A549 (cell line): Measurements from ENCODE around the gene RALGDS. TPM values are rescaled to one million over a fixed set of nuclear protein-coding genes. Genes with fewer than 3 reads are reported as not detected.

Experiments used
- ATAC-seq, 2 experiments: fragments of 200-7000 bp in 1 of 2; fragments of >200 bp in 1 of 2; cut with Nextera tagmentation in 1 of 2; cut with Tn5 transposase in 1 of 2; 3 replicates each; pipeline versions ENCODE4 v1.8.0 to v1.9.1; 2018 to 2020; ENCODE audit warnings: mild to moderate bottlenecking in 1 of 2, moderate library complexity in 1 of 2
- CTCF ChIA-PET: fragments of 300-600 bp; sonication (Branson Sonifier 250); formaldehyde crosslinking; extraction: SDS; loops from one replicate; lab custom pipeline; 2021; ENCODE audit warnings: antibody characterized with exemption, inconsistent platforms; lab: Yijun Ruan, JAX
- POLR2A ChIA-PET: fragments of 350-600 bp; formaldehyde crosslinking; extraction: SDS; loops from one replicate; lab custom pipeline; 2021; ENCODE audit warnings: antibody characterized with exemption, inconsistent platforms; lab: Yijun Ruan, JAX
- DNase-seq, 2 experiments: peaks; one replicate each; pipeline versions ENCODE4 v3.0.0 to v3.0.0-alpha.2; 2011 to 2016; ENCODE audit warnings: low read depth in 1 of 2, low spot score in 1 of 2
- FAIRE-seq: peaks from 2 replicates; lab custom pipeline; 2011; peaks lifted over from hg19 to GRCh38; lab: Jason Lieb, UNC
- H3K27ac ChIP-seq, 2 experiments: fragments of >200 bp; sonication (Bioruptor Twin); formaldehyde crosslinking; 3 replicates each; pipeline ENCODE4 v1.5.1; 2016 to 2017
- H3K4me1 ChIP-seq: fragments of >200 bp; sonication (Bioruptor Twin); formaldehyde crosslinking; 3 replicates; pipeline ENCODE4 v1.6.1; 2016
- H3K4me2 ChIP-seq: fragments of >200 bp; sonication (Bioruptor Twin); formaldehyde crosslinking; 3 replicates; pipeline ENCODE4 v1.6.1; 2016
- H3K4me3 ChIP-seq: fragments of >200 bp; sonication (Bioruptor Twin); formaldehyde crosslinking; 3 replicates; pipeline ENCODE4 v1.5.1; 2016
- H3K9me3 ChIP-seq: fragments of >200 bp; sonication (Bioruptor Twin); formaldehyde crosslinking; 3 replicates; pipeline ENCODE4 v1.6.1; 2016
- CBX8 ChIP-seq: fragments of 200-600 bp; sonication (generic); IDR thresholded peaks from 2 replicates; pipeline ENCODE4 v1.6.1; 2016
- CEBPB ChIP-seq, 2 experiments: fragments of >200 bp in 1 of 2; sonication (Bioruptor Twin) in 1 of 2; formaldehyde crosslinking in 1 of 2; IDR thresholded peaks; 2 replicates each; pipeline ENCODE4 v1.6.1; 2012 to 2016
- CHD2 ChIP-seq: fragments of 150-350 bp; IDR thresholded peaks from 2 replicates; pipeline ENCODE4 v1.6.1; 2014; ENCODE audit warnings: low read length; ENCODE audit not compliant: partially characterized antibody
- CHD4 ChIP-seq: fragments of 200-600 bp; sonication (generic); IDR thresholded peaks from 2 replicates; pipeline ENCODE4 v1.6.1; 2016; ENCODE audit warnings: antibody characterized with exemption, mild to moderate bottlenecking, borderline replicate concordance
- EHF ChIP-seq: fragments of 250-450 bp; sonication (Bioruptor Pico); IDR thresholded peaks from 2 replicates; pipeline ENCODE4 v1.5.0; 2020; ENCODE audit warnings: mild to moderate bottlenecking
- EP300 ChIP-seq, 2 experiments: fragments of >200 bp; sonication (Bioruptor Twin); formaldehyde crosslinking; IDR thresholded peaks; 2 replicates in 1 of 2; 3 replicates in 1 of 2; pipeline ENCODE4 v1.6.1; 2016 to 2017
- FOXS1 ChIP-seq: fragments of 250-450 bp; sonication (Bioruptor Pico); IDR thresholded peaks from 2 replicates; pipeline ENCODE4 v1.5.0; 2020; ENCODE audit warnings: mild to moderate bottlenecking, moderate library complexity
- HEYL ChIP-seq: fragments of 250-450 bp; sonication (Bioruptor Pico); IDR thresholded peaks from 2 replicates; pipeline ENCODE4 v1.8.0; 2021; ENCODE audit warnings: mild to moderate bottlenecking, moderate library complexity
- HOXA7 ChIP-seq: fragments of 250-450 bp; sonication (Bioruptor Pico); IDR thresholded peaks from 2 replicates; pipeline ENCODE4 v1.5.0; 2020; ENCODE audit warnings: mild to moderate bottlenecking, moderate library complexity
- JUN ChIP-seq, 2 experiments: fragments of >200 bp; sonication (Bioruptor Twin); formaldehyde crosslinking; IDR thresholded peaks; 2 replicates in 1 of 2; 3 replicates in 1 of 2; pipeline ENCODE4 v1.6.1; 2016 to 2017
- KDM1A ChIP-seq: fragments of 200-600 bp; sonication (generic); IDR thresholded peaks from 2 replicates; pipeline ENCODE4 v1.6.1; 2016; ENCODE audit warnings: low read depth, mild to moderate bottlenecking
- MAZ ChIP-seq: fragments of 150-350 bp; IDR thresholded peaks from 2 replicates; pipeline ENCODE4 v1.6.1; 2014; ENCODE audit warnings: antibody characterized with exemption, low read depth, low read length, borderline replicate concordance
- NPAS2 ChIP-seq: fragments of 250-450 bp; sonication (Bioruptor Pico); IDR thresholded peaks from 2 replicates; pipeline ENCODE4 v1.8.0; 2022; ENCODE audit warnings: mild to moderate bottlenecking, moderate library complexity, borderline replicate concordance
- POLR2A ChIP-seq: IDR thresholded peaks from 2 replicates; pipeline ENCODE4 v1.6.1; 2012; ENCODE audit warnings: mild to moderate bottlenecking, low read length
- RARB ChIP-seq: fragments of 250-450 bp; sonication (Bioruptor Pico); IDR thresholded peaks from 2 replicates; pipeline ENCODE4 v1.8.0; 2021; ENCODE audit warnings: mild to moderate bottlenecking, moderate library complexity
- RFX5 ChIP-seq: fragments of 450-650 bp; IDR thresholded peaks from 2 replicates; pipeline ENCODE4 v1.7.1; 2014; ENCODE audit warnings: antibody characterized with exemption, mild to moderate bottlenecking, moderate library complexity
- RNF2 ChIP-seq: fragments of 200-600 bp; sonication (generic); IDR thresholded peaks from 2 replicates; pipeline ENCODE4 v1.6.1; 2016; ENCODE audit warnings: low read depth, mild to moderate bottlenecking, antibody characterized with exemption, moderate library complexity, borderline replicate concordance
- SREBF2 ChIP-seq: fragments of 450-650 bp; IDR thresholded peaks from 2 replicates; pipeline ENCODE4 v1.6.1; 2014; ENCODE audit warnings: mild to moderate bottlenecking, moderate library complexity
- TFCP2L1 ChIP-seq: fragments of 250-450 bp; sonication (Bioruptor Pico); IDR thresholded peaks from 2 replicates; pipeline ENCODE4 v1.5.0; 2021; ENCODE audit warnings: mild to moderate bottlenecking
- ZFP36 ChIP-seq: fragments of 450-650 bp; IDR thresholded peaks from 2 replicates; pipeline ENCODE4 v1.6.1; 2014; ENCODE audit warnings: borderline replicate concordance; ENCODE audit not compliant: partially characterized antibody
- ZNF302 ChIP-seq: fragments of 250-450 bp; sonication (Bioruptor Pico); IDR thresholded peaks from 2 replicates; pipeline ENCODE4 v1.9.0; 2021; ENCODE audit warnings: inconsistent platforms, mild to moderate bottlenecking, moderate library complexity
- WGBS: methylation state at CpG from one replicate; pipeline ENCODE4 v1.1.6; 2017; ENCODE audit errors: missing lambda C conversion rate; 5-methylcytosine and 5-hydroxymethylcytosine counted together
- polyA plus RNA-seq, 4 experiments: library from polyadenylated mRNA; depleted of rRNA in 3 of 4; stranded (reverse); fragments of >200 nt; fragmentation: RNase III in 1 of 4; extraction: RNeasy Plus Mini Kit Qiagen cat#74134 plus additional on column Dnase treatment in 1 of 4; gene quantifications; 2 replicates in 3 of 4; 3 replicates in 1 of 4; pipeline ENCODE4 v1.2.3, GENCODE V29; 2011 to 2017
- TF ChIP-seq, protein P1 (sequence below): fragments of >200 bp; sonication (Bioruptor Twin); formaldehyde crosslinking; IDR thresholded peaks from 2 replicates; pipeline ENCODE4 v1.6.1; 2016
- TF ChIP-seq, protein P2 (sequence below): fragments of >200 bp; sonication (Bioruptor Twin); formaldehyde crosslinking; IDR thresholded peaks from 3 replicates; pipeline ENCODE4 v1.5.1; 2016
- TF ChIP-seq, protein P3 (sequence below): IDR thresholded peaks from 2 replicates; pipeline ENCODE4 v1.6.1; 2012
- TF ChIP-seq, protein P4 (sequence below): fragments of 450-650 bp; IDR thresholded peaks from 2 replicates; pipeline ENCODE4 v1.6.1; 2014; ENCODE audit warnings: antibody characterized with exemption
- TF ChIP-seq, protein P5 (sequence below): fragments of >200 bp; sonication (Bioruptor Twin); formaldehyde crosslinking; IDR thresholded peaks from 3 replicates; pipeline ENCODE4 v1.6.1; 2016

The RALGDS gene
- polyA plus RNA-seq, 2 of the 4 experiments (the other 2 are of a cell fraction) = 8.9 to 12.1 TPM

DNA sequence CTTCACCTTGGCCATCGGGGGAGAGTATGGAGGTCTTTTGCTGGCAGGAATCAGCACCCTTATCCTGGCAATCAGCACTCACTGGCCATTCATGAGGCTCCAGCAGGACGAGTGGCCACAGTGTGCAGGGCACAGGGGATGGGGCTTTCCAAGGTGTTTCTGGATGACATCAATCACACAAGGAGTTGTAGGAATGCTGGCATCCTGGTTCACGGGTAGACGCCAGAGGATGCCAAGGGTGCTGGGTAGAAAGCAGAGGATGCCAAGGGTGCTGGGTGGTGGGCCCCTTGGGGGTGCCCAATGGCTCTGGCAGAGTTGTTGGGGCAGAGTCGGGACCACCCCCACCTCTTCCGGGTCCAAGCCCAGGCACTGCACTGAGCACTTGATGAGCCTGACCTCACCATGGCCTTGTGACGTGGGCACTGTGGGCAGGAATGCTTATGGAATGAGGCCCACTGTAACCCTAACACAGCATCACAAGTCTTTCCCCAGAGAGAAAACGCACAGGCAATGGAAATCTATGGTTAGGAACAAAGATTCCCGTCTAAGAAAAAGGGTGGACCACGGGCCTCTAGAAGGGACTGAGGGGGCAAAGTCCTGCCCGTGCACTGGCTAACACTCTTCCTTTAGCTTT is 30.2 kb downstream of the RALGDS start:
- H3K4me2 ChIP-seq = no peak overlapping the region
- FAIRE-seq = no peak
- ChIA-PET CTCF (interaction anchor here (0.6 to 5.2 kb wide), 4 partner anchors 11 to 1022 kb away, joined by 4 to 39 read pairs (median 6); no protein-coding TSS in a partner anchor), POLR2A (no interaction called here)
- WGBS = 57% methylated on average over 9 of the region's 11 CpGs
- no peak; a peak in 1 of 6 replicates for ATAC-seq
- no peak for DNase-seq
- H3K9me3 ChIP-seq = peaks cover 12% of the 10 kb centered on the region
- no peak overlapping the region for H3K4me3 ChIP-seq
- TF ChIP-seq CHD2 (no peak), TFCP2L1 (CRISPR knock-in tag) (no peak), CHD4 (no peak), RARB (CRISPR knock-in tag) (no peak), JUN (IDR thresholded peaks at IDR 0.05) (no peak), RFX5 (no peak), MAZ (no peak), EHF (CRISPR knock-in tag) (no peak), CEBPB (IDR thresholded peaks at IDR 0.05) (no peak), KDM1A (no peak), NPAS2 (CRISPR knock-in tag) (no peak), POLR2A (no peak)
- TF ChIP-seq, protein P1, sequence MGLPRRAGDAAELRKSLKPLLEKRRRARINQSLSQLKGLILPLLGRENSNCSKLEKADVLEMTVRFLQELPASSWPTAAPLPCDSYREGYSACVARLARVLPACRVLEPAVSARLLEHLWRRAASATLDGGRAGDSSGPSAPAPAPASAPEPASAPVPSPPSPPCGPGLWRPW = no peak
- TF ChIP-seq, protein P2, sequence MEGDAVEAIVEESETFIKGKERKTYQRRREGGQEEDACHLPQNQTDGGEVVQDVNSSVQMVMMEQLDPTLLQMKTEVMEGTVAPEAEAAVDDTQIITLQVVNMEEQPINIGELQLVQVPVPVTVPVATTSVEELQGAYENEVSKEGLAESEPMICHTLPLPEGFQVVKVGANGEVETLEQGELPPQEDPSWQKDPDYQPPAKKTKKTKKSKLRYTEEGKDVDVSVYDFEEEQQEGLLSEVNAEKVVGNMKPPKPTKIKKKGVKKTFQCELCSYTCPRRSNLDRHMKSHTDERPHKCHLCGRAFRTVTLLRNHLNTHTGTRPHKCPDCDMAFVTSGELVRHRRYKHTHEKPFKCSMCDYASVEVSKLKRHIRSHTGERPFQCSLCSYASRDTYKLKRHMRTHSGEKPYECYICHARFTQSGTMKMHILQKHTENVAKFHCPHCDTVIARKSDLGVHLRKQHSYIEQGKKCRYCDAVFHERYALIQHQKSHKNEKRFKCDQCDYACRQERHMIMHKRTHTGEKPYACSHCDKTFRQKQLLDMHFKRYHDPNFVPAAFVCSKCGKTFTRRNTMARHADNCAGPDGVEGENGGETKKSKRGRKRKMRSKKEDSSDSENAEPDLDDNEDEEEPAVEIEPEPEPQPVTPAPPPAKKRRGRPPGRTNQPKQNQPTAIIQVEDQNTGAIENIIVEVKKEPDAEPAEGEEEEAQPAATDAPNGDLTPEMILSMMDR = no peak
- H3K4me1 ChIP-seq = no peaks in the 10 kb centered on the region
- no peak overlapping the region for H3K27ac ChIP-seq

DNA sequence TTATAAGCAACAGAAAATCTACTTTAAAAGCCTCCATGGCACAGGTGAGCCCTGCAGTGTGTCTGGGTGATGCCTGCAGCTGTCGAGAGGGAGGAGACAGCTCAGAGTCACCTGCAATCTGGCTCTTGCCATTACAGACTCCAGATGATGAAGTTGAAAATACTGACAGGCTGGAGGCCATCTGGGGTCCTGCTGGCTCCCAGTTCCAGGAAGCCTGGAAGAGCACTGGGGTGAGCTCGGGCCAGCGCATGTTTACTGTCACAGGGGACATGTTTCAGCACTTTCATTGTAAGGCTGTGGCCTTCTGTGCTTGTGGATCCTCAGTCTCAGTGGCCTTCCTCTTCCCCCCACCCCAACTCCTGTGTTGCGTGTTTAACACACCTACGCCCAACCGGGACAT is 30.9 kb downstream of the RALGDS start:
- ATAC-seq (no peak), DNase-seq (no peak), FAIRE-seq (no peak)
- TF ChIP-seq EP300 (IDR thresholded peaks at IDR 0.05) = no peak
- no peak for TF ChIP-seq FOXS1
- no peak for TF ChIP-seq RNF2
- no peak for TF ChIP-seq RARB (CRISPR knock-in tag)
- TF ChIP-seq, protein P3, sequence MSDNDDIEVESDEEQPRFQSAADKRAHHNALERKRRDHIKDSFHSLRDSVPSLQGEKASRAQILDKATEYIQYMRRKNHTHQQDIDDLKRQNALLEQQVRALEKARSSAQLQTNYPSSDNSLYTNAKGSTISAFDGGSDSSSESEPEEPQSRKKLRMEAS = no peak
- no peak for TF ChIP-seq HOXA7
- TF ChIP-seq, protein P1 = no peak
- TF ChIP-seq ZFP36 = no peak
- TF ChIP-seq CHD2 = no peak
- TF ChIP-seq, protein P4, sequence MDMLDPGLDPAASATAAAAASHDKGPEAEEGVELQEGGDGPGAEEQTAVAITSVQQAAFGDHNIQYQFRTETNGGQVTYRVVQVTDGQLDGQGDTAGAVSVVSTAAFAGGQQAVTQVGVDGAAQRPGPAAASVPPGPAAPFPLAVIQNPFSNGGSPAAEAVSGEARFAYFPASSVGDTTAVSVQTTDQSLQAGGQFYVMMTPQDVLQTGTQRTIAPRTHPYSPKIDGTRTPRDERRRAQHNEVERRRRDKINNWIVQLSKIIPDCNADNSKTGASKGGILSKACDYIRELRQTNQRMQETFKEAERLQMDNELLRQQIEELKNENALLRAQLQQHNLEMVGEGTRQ = no peak
- TF ChIP-seq HEYL (CRISPR knock-in tag) = no peak
- no peak for TF ChIP-seq ZNF302 (CRISPR knock-in tag)
- TF ChIP-seq SREBF2 = no peak
- TF ChIP-seq CBX8 = no peak
- TF ChIP-seq, protein P5, sequence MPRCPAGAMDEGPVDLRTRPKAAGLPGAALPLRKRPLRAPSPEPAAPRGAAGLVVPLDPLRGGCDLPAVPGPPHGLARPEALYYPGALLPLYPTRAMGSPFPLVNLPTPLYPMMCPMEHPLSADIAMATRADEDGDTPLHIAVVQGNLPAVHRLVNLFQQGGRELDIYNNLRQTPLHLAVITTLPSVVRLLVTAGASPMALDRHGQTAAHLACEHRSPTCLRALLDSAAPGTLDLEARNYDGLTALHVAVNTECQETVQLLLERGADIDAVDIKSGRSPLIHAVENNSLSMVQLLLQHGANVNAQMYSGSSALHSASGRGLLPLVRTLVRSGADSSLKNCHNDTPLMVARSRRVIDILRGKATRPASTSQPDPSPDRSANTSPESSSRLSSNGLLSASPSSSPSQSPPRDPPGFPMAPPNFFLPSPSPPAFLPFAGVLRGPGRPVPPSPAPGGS = no peak
- TF ChIP-seq, protein P2 = no peak
- Histone ChIP-seq H3K4me2 (no peak overlapping the region), H3K27ac (no peak overlapping the region), H3K4me3 (no peak overlapping the region), H3K9me3 (peaks cover 6% of the 10 kb centered on the region), H3K4me1 (no peaks in the 10 kb centered on the region)
- 89% methylated on average over 5 of the region's 6 CpGs for WGBS
- ChIA-PET POLR2A (no interaction called here), CTCF (interaction anchor here (0.6 to 5.2 kb wide), 6 partner anchors 12 to 1023 kb away, joined by 3 to 39 read pairs (median 5); no protein-coding TSS in a partner anchor)
